A673 (cell line): ENCODE data around the gene TPO. TPM values are rescaled to one million over a fixed set of nuclear protein-coding genes. Genes with fewer than 3 reads are reported as not detected.

ENCODE experiments used
- BruUV-seq: library from RNA; stranded (reverse); fragments of 400-500 nt; replicated peaks from 2 replicates; lab custom pipeline; 2021; lab: Mats Ljungman, UMichigan
- CTCF ChIA-PET: fragments of 300-600 bp; sonication (Branson Sonifier 250); formaldehyde crosslinking; loops from one replicate; lab custom pipeline; 2022; ENCODE audit warnings: antibody characterized with exemption; lab: Charles Lee
- POLR2A ChIA-PET: fragments of 300-600 bp; sonication (Branson Sonifier 250); formaldehyde crosslinking; loops from one replicate; lab custom pipeline; 2022; ENCODE audit warnings: antibody characterized with exemption; ENCODE audit not compliant: low non-redundant PET; lab: Charles Lee
- DNase-seq: peaks from one replicate; pipeline ENCODE4 v3.0.0-alpha.2; 2015; ENCODE audit warnings: low spot score
- H3K27ac ChIP-seq: fragments of 200-600 bp; sonication (generic); 2 replicates; pipeline ENCODE4 v1.5.1; 2016; ENCODE audit warnings: mixed run types, low read depth, mild to moderate bottlenecking, mixed read lengths, antibody characterized with exemption, low read length; ENCODE audit not compliant: poor library complexity, severe bottlenecking
- H3K27me3 ChIP-seq: fragments of 200-600 bp; sonication (generic); replicated peaks from 2 replicates; pipeline ENCODE4 v1.6.1; 2017; ENCODE audit warnings: mixed run types, low read depth, mild to moderate bottlenecking, mixed read lengths, antibody characterized with exemption, low read length; ENCODE audit not compliant: insufficient read depth, poor library complexity
- H3K36me3 ChIP-seq: fragments of 200-600 bp; sonication (generic); 2 replicates; pipeline ENCODE4 v1.6.1; 2016; ENCODE audit warnings: mixed run types, mild to moderate bottlenecking, mixed read lengths, antibody characterized with exemption, low read length; ENCODE audit not compliant: insufficient read depth, poor library complexity, severe bottlenecking
- H3K4me1 ChIP-seq: fragments of 200-600 bp; sonication (generic); 2 replicates; pipeline ENCODE4 v1.6.1; 2017; ENCODE audit warnings: mixed run types, mild to moderate bottlenecking, mixed read lengths, antibody characterized with exemption, low read length; ENCODE audit not compliant: insufficient read depth, poor library complexity, severe bottlenecking
- H3K4me3 ChIP-seq: fragments of 200-600 bp; sonication (generic); 2 replicates; pipeline ENCODE4 v1.5.1; 2016; ENCODE audit warnings: low read depth, mixed run types, mild to moderate bottlenecking, mixed read lengths, low read length; ENCODE audit not compliant: poor library complexity, severe bottlenecking
- H3K9me3 ChIP-seq: fragments of 200-600 bp; sonication (generic); 2 replicates; pipeline ENCODE4 v1.6.1; 2016; ENCODE audit warnings: mixed run types, low read depth, mild to moderate bottlenecking, mixed read lengths, antibody characterized with exemption, low read length; ENCODE audit not compliant: poor library complexity, severe bottlenecking
- EZH2 ChIP-seq: fragments of 200-600 bp; sonication (generic); IDR thresholded peaks from 2 replicates; pipeline ENCODE4 v1.6.1; 2017; ENCODE audit warnings: borderline replicate concordance, low read depth, mild to moderate bottlenecking, mixed read lengths, antibody characterized with exemption, low read length; ENCODE audit not compliant: poor library complexity, severe bottlenecking
- intact Hi-C: fragments of 100-400 bp; cut with micrococcal nuclease; formaldehyde crosslinking; loops from one replicate; pipeline ENCODE4 v1.10.0; 2022; ENCODE audit not compliant: unreplicated experiment
- total RNA-seq: library from RNA; stranded (reverse); gene quantifications from 2 replicates; pipeline ENCODE4 v1.2.3, GENCODE V29; 2021
- TF ChIP-seq, protein P1 (sequence below): fragments of 300-800, 200-600 bp; sonication (generic); conservative IDR thresholded peaks from 2 replicates; pipeline ENCODE4 v1.5.1; 2017; ENCODE audit warnings: low read depth, mild to moderate bottlenecking, antibody characterized with exemption, low read length, moderate library complexity, mixed read lengths

Gene TPO
- total RNA-seq, 1 experiment from 2014 or later, result not detected

DNA sequence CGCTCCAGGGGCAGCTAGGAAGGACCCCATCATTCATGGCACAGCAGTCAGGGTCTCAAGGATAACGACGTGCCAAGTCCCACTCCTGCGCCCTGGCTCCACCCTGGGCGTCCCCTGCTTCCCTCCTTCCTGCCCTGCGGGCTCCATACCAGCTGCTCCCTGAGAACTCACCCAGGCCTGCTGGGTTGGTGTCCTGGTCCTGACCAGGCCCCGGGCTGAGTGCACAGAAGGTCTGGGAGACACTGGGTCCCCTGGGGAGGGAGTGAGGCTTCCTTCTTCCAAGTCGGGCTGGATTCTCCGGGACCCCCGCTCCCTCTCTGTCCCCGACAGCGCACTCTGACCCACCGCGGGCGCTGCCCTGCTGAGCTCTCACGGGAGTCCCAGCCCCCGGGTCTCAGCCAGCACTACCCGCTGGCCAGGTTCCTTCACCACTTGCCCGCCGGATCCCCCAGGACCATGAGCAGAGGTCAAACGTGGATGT is 170.8 kb downstream of the TPO start:
- POLR2A ChIA-PET, result no interaction called here
- CTCF ChIA-PET, result no interaction called here
- DNase-seq, result no peak
- intact Hi-C loops, result no loop called here
- Histone ChIP-seq H3K27me3 (no peaks in the 10 kb centered on the region), H3K27ac (no peak overlapping the region), H3K4me1 (no peaks in the 10 kb centered on the region), H3K9me3 (no peaks in the 10 kb centered on the region), H3K4me3 (no peak overlapping the region), H3K36me3 (no peaks in the 10 kb centered on the region)
- TF ChIP-seq, protein P1, sequence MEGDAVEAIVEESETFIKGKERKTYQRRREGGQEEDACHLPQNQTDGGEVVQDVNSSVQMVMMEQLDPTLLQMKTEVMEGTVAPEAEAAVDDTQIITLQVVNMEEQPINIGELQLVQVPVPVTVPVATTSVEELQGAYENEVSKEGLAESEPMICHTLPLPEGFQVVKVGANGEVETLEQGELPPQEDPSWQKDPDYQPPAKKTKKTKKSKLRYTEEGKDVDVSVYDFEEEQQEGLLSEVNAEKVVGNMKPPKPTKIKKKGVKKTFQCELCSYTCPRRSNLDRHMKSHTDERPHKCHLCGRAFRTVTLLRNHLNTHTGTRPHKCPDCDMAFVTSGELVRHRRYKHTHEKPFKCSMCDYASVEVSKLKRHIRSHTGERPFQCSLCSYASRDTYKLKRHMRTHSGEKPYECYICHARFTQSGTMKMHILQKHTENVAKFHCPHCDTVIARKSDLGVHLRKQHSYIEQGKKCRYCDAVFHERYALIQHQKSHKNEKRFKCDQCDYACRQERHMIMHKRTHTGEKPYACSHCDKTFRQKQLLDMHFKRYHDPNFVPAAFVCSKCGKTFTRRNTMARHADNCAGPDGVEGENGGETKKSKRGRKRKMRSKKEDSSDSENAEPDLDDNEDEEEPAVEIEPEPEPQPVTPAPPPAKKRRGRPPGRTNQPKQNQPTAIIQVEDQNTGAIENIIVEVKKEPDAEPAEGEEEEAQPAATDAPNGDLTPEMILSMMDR, result no peak
- TF ChIP-seq EZH2, result no peak
- BruUV-seq, result no TSS peak

DNA sequence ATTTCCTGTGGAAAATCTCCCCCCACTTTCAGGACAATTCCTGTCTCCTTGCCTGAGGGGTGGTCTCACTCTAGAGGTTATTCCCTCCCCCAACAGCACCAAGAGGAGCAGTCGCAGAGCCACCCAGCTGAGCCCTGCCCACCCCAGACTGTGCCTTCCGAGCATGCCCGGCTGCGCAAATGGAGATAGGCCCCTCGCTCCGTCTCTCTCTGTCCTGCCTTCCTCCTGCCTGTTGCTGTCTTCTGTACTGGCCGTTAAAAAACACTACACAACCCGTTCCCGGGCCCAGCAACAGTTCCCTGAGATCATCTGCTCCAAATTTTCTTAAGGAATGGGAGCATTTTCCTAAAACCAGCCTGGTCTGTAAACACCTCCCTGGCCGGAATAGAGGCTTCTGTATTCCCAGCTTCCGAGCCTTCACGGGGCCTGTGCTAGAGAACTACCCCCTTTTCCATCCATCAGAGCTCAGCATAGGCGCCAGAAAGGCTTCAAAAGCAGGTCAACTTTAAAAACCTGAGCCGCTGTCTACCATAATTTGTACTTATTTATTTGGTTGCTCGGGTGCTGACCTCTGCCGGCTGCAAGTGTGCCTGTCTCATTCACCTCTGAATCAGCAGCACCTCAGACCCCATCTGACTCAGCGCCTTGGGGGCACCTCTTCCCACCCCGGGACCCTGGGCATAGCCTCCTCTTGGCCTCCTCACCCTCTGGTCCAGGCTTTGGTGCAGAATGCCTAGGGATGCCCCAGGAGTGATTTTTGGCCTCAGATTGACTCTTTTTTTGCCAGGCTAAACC is 171.6 kb downstream of the TPO start:
- TF ChIP-seq EZH2, result no peak
- TF ChIP-seq, protein P1, result no peak
- no peak overlapping the region for H3K4me3 ChIP-seq
- H3K9me3 ChIP-seq, result no peaks in the 10 kb centered on the region
- no peak overlapping the region for H3K27ac ChIP-seq
- BruUV-seq, result no TSS peak
- intact Hi-C loops, result no loop called here
- no peak for DNase-seq
- no peaks in the 10 kb centered on the region for H3K4me1 ChIP-seq
- ChIA-PET CTCF (no interaction called here), POLR2A (no interaction called here)
- no peaks in the 10 kb centered on the region for H3K27me3 ChIP-seq
- H3K36me3 ChIP-seq, result no peaks in the 10 kb centered on the region

DNA sequence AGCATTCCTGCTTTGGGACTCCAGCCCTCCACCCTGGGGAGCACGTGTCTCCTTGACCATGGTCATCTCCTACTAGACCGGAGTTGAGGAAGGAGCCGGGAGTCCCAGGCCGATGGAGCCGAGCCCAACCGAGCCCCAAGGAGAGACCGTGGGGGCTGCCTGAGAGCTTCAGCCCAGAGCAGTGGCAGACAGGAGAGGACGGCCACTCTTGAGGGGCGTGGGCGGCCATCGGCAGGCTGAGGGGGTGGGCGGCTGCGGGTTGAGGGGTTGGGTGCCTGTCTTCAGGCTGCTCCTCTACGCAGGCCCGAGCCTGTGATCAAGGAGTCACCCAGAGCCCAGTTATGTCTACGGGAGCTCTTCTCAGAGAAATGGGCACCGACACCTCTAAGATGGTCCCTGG is 172.4 kb downstream of the TPO start:
- intact Hi-C loops, result no loop called here
- H3K9me3 ChIP-seq, result no peaks in the 10 kb centered on the region
- H3K27me3 ChIP-seq, result no peaks in the 10 kb centered on the region
- H3K36me3 ChIP-seq, result no peaks in the 10 kb centered on the region
- H3K4me1 ChIP-seq, result no peaks in the 10 kb centered on the region
- no TSS peak for BruUV-seq
- ChIA-PET CTCF (no interaction called here), POLR2A (no interaction called here)
- no peak overlapping the region for H3K27ac ChIP-seq
- no peak for DNase-seq
- no peak overlapping the region for H3K4me3 ChIP-seq
- TF ChIP-seq, protein P1, result no peak
- TF ChIP-seq EZH2, result no peak
